ENCODE results near the gene LY6G6F. TPM values are rescaled to one million over a fixed set of nuclear protein-coding genes. Genes with fewer than 3 reads are reported as not detected.
A peak's percentile ranks its signal among the peaks of the same experiment; 100 is the strongest.

LY6G6F gene
- total and polyA plus RNA-seq, 2 of the 13 experiments (the other 11 are each of a cell fraction or from before 2014, with no cell fraction given) = not detected

DNA sequence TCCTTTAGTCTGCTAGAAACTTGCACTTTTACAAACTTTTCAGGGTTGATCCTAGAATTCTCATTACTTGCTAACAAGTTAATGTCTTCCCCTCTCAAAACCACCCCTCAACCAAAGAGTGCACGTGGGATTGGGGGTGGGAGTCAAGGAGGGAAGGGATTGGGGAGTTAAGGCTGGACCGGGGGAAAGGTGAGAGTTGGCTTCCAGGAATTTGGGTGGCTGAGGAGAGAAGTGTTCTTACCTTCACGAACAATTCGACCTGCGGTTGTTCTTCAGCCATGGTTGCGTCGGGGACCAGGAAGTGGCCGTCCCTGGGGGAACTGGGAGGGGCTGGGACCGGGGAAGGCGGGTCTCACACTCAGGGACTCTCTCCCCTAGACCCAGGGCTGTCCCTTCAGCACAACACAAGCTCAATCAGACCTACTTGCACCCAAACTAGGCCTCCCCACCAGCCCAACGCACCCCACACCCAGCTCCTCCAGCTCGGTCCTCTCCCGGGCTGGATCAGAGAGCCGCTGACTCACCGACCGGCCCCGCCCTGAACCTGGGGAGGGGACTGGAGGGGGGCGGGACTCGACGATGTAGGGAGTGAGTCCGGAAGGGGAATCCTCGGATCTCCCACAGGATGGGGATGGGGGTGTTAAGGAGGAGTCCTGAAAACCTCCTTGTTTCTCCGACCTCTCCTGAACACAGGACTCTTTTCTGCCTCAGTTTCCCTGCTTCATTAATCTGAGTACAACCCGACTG is 29.5 kb downstream of the LY6G6F start, which contains the start of gene CLIC1 (continued):
- TF ChIP-seq, protein P1, sequence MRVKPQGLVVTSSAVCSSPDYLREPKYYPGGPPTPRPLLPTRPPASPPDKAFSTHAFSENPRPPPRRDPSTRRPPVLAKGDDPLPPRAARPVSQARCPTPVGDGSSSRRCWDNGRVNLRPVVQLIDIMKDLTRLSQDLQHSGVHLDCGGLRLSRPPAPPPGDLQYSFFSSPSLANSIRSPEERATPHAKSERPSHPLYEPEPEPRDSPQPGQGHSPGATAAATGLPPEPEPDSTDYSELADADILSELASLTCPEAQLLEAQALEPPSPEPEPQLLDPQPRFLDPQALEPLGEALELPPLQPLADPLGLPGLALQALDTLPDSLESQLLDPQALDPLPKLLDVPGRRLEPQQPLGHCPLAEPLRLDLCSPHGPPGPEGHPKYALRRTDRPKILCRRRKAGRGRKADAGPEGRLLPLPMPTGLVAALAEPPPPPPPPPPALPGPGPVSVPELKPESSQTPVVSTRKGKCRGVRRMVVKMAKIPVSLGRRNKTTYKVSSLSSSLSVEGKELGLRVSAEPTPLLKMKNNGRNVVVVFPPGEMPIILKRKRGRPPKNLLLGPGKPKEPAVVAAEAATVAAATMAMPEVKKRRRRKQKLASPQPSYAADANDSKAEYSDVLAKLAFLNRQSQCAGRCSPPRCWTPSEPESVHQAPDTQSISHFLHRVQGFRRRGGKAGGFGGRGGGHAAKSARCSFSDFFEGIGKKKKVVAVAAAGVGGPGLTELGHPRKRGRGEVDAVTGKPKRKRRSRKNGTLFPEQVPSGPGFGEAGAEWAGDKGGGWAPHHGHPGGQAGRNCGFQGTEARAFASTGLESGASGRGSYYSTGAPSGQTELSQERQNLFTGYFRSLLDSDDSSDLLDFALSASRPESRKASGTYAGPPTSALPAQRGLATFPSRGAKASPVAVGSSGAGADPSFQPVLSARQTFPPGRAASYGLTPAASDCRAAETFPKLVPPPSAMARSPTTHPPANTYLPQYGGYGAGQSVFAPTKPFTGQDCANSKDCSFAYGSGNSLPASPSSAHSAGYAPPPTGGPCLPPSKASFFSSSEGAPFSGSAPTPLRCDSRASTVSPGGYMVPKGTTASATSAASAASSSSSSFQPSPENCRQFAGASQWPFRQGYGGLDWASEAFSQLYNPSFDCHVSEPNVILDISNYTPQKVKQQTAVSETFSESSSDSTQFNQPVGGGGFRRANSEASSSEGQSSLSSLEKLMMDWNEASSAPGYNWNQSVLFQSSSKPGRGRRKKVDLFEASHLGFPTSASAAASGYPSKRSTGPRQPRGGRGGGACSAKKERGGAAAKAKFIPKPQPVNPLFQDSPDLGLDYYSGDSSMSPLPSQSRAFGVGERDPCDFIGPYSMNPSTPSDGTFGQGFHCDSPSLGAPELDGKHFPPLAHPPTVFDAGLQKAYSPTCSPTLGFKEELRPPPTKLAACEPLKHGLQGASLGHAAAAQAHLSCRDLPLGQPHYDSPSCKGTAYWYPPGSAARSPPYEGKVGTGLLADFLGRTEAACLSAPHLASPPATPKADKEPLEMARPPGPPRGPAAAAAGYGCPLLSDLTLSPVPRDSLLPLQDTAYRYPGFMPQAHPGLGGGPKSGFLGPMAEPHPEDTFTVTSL (CRISPR knock-in tag; IDR thresholded peaks at IDR 0.05; ENCODE audit: borderline replicate concordance) = 0 out of 2 replicates have a peak, but pooled peaks have one; percentile 21
- TF ChIP-seq MEIS1 (CRISPR knock-in tag; IDR thresholded peaks at IDR 0.05; ENCODE audit: borderline replicate concordance) (no peak), MATR3 (CRISPR knock-in tag; IDR thresholded peaks at IDR 0.05) (no peak), ZNF281 (CRISPR knock-in tag; IDR thresholded peaks at IDR 0.05; ENCODE audit: borderline replicate concordance) (peak; percentile 56; the same call in 1 of the 2 replicates), ZNF101 (CRISPR knock-in tag; IDR thresholded peaks at IDR 0.05; ENCODE audit: borderline replicate concordance, low read depth) (no peak), NBN (conservative IDR thresholded peaks at IDR 0.05) (no peak), SATB2 (CRISPR knock-in tag; IDR thresholded peaks at IDR 0.05) (no peak), ZNF652 (CRISPR knock-in tag; IDR thresholded peaks at IDR 0.05; ENCODE audit: borderline replicate concordance, low read depth) (no peak), FOSL1 (CRISPR knock-in tag; IDR thresholded peaks at IDR 0.05; ENCODE audit: borderline replicate concordance) (peak; percentile 84; the same call in 1 of the 2 replicates), CCDC6 (CRISPR knock-in tag; IDR thresholded peaks at IDR 0.05) (no peak), LCORL (IDR thresholded peaks at IDR 0.05) (no peak), LCORL (CRISPR knock-in tag; IDR thresholded peaks at IDR 0.05) (peak; percentile 89), FOXO1 (CRISPR knock-in tag; IDR thresholded peaks at IDR 0.05) (peak; percentile 46; the same call in 1 of the 2 replicates), ZNF230 (CRISPR knock-in tag; IDR thresholded peaks at IDR 0.05) (no peak; the same call in 1 of the 2 replicates), ZNF484 (CRISPR knock-in tag; IDR thresholded peaks at IDR 0.05; ENCODE audit: borderline replicate concordance, low read depth) (0 out of 2 replicates have a peak, but pooled peaks have one; percentile 61), ETS1 (CRISPR knock-in tag; IDR thresholded peaks at IDR 0.05) (no peak), ZBTB8A (CRISPR knock-in tag; IDR thresholded peaks at IDR 0.05; ENCODE audit: borderline replicate concordance, low read depth) (no peak; the same call in 1 of the 2 replicates), RBFOX2 (IDR thresholded peaks at IDR 0.05; ENCODE audit: low read depth, low read length) (peak; percentile 90), ZNF441 (CRISPR knock-in tag; IDR thresholded peaks at IDR 0.05; ENCODE audit: borderline replicate concordance) (peak; percentile 69; the same call in 1 of the 2 replicates), PITX1 (CRISPR knock-in tag; IDR thresholded peaks at IDR 0.05) (peak; percentile 72), RXRB (CRISPR knock-in tag; IDR thresholded peaks at IDR 0.05; ENCODE audit: borderline replicate concordance) (peak; percentile 60; the same call in 1 of the 2 replicates)
